ENCODE results near the gene TRIM28.
"Not testable (repeated sequence)": the region's sequence is repeated elsewhere in the genome, so short reads cannot be mapped to it uniquely, and the experiment has no call there.

TRIM28 gene

GRCh38 chr19:58543826-58544590, at the start of gene TRIM28:
Gene TRIM28, plus strand, starts transcription at chr19:58544064. Its CDS starts 694 bp downstream, at chr19:58544758.
- peak; percentile 100 for DNase-seq

GRCh38 chr19:58497634-58498170, 46.2 kb upstream of the TRIM28 start:
- no peak for DNase-seq

- DNase-seq, result no peak
Measured at GRCh38 chr19:58498316-58499020, 45.4 kb upstream of the TRIM28 start.

GRCh38 chr19:58499021-58499927, 44.6 kb upstream of the TRIM28 start:
- DNase-seq, result peak; percentile 97

GRCh38 chr19:58500242-58500641, 43.6 kb upstream of the TRIM28 start:
- DNase-seq, result no peak

GRCh38 chr19:58507602-58508223, 36.2 kb upstream of the TRIM28 start:
- not testable (repeated sequence) for DNase-seq

- no peak for DNase-seq
Measured at GRCh38 chr19:58509731-58510083, 34.2 kb upstream of the TRIM28 start.

- no peak for DNase-seq
Measured at GRCh38 chr19:58510084-58510862, 33.6 kb upstream of the TRIM28 start.

GRCh38 chr19:58511353-58512208, 32.3 kb upstream of the TRIM28 start, which contains the start of gene SLC27A5:
Gene SLC27A5, minus strand, starts transcription at chr19:58511992. Its CDS starts 37 bp downstream, at chr19:58511955.
- no peak for DNase-seq

- no peak for DNase-seq
Measured at GRCh38 chr19:58513213-58513693, 30.6 kb upstream of the TRIM28 start.

GRCh38 chr19:58513694-58514563, 29.9 kb upstream of the TRIM28 start:
- peak; percentile 94 for DNase-seq

- no peak for DNase-seq
Measured at GRCh38 chr19:58514564-58515022, 29.3 kb upstream of the TRIM28 start.

- no peak for DNase-seq
Measured at GRCh38 chr19:58515259-58515658, 28.6 kb upstream of the TRIM28 start.

- no peak for DNase-seq
Measured at GRCh38 chr19:58516246-58516836, 27.5 kb upstream of the TRIM28 start.

- no peak for DNase-seq
Measured at GRCh38 chr19:58516964-58517833, 26.7 kb upstream of the TRIM28 start.

GRCh38 chr19:58518256-58519086, 25.4 kb upstream of the TRIM28 start:
- no peak for DNase-seq

GRCh38 chr19:58519087-58519354, 24.8 kb upstream of the TRIM28 start:
- DNase-seq, result peak; percentile 52

All from CD4-positive, alpha-beta T cell treated with Interleukin-10 for 1 hour (primary cell).